CD4-positive, alpha-beta T cell (primary cell): ENCODE data around the gene CADPS. TPM values are rescaled to one million over a fixed set of nuclear protein-coding genes. Genes with fewer than 3 reads are reported as not detected.

Experiments
- ATAC-seq: fragments of 200-7000 bp; cut with Tn5 transposase; one replicate; pipeline ENCODE4 v1.10.0; 2022; ENCODE audit warnings: mild to moderate bottlenecking; ENCODE audit not compliant: poor library complexity
- CTCF ChIA-PET: fragments of 350-600 bp; sonication (Branson Sonifier 250); formaldehyde crosslinking; loops from one replicate; lab custom pipeline; 2021; ENCODE audit warnings: antibody characterized with exemption, inconsistent platforms; lab: Charles Lee
- POLR2A ChIA-PET: fragments of 350-600 bp; sonication (Branson Sonifier 250); formaldehyde crosslinking; loops from one replicate; lab custom pipeline; 2021; ENCODE audit warnings: antibody characterized with exemption, inconsistent platforms; lab: Charles Lee
- DNase-seq, 14 experiments: peaks; one replicate each; pipeline ENCODE4 v3.0.0-alpha.2; 2013 to 2020; ENCODE audit warnings: mixed read lengths in 2 of 14
- H3K27ac ChIP-seq, 2 donors: one replicate each; pipeline versions ENCODE4 v1.5.1 to v1.7.0; 2013; ENCODE audit warnings: low read length in 2 of 2, low read depth in 1 of 2, mild to moderate bottlenecking in 1 of 2
- H3K27me3 ChIP-seq, 2 experiments: 1 replicate in 1 of 2; 2 replicates in 1 of 2; pipeline versions ENCODE4 v1.6.1 to v1.7.0; 2013; ENCODE audit warnings: low read length in 2 of 2, control low read depth in 1 of 2, mild to moderate bottlenecking in 1 of 2, moderate library complexity in 1 of 2; ENCODE audit not compliant: insufficient read depth in 2 of 2, control insufficient read depth in 1 of 2
- H3K36me3 ChIP-seq: one replicate; pipeline ENCODE4 v1.6.1; 2013; ENCODE audit warnings: low read length, control low read depth; ENCODE audit not compliant: insufficient read depth
- H3K4me1 ChIP-seq: one replicate; pipeline ENCODE4 v1.6.1; 2013; ENCODE audit warnings: low read length, control low read depth; ENCODE audit not compliant: insufficient read depth
- H3K4me3 ChIP-seq: one replicate; pipeline ENCODE4 v1.5.1; 2013; ENCODE audit warnings: mild to moderate bottlenecking, low read length, moderate library complexity
- H3K9me3 ChIP-seq, 2 experiments: 1 replicate in 1 of 2; 2 replicates in 1 of 2; pipeline versions ENCODE4 v1.6.1 to v1.7.0; 2013; ENCODE audit warnings: low read length in 2 of 2, mild to moderate bottlenecking in 2 of 2, control low read depth in 1 of 2, moderate library complexity in 1 of 2; ENCODE audit not compliant: control insufficient read depth in 1 of 2, insufficient read depth in 1 of 2
- H3K27ac Mint-ChIP-seq: one replicate; pipeline ENCODE4 v1.8.0; 2020; ENCODE audit warnings: mixed read lengths
- H3K27me3 Mint-ChIP-seq: one replicate; pipeline ENCODE4 v1.8.0; 2021; ENCODE audit warnings: mixed read lengths
- H3K36me3 Mint-ChIP-seq: one replicate; pipeline ENCODE4 v1.8.0; 2021; ENCODE audit warnings: low read depth, mixed read lengths
- H3K4me1 Mint-ChIP-seq: one replicate; pipeline ENCODE4 v1.8.0; 2021; ENCODE audit warnings: low read depth, mixed read lengths
- H3K4me3 Mint-ChIP-seq: one replicate; pipeline ENCODE4 v1.8.0; 2020; ENCODE audit warnings: mild to moderate bottlenecking, mixed read lengths
- H3K9me3 Mint-ChIP-seq: one replicate; pipeline ENCODE4 v1.8.0; 2020; ENCODE audit warnings: mixed read lengths
- intact Hi-C, 2 experiments: fragments of 100-400 bp; cut with DNase I in 1 of 2; cut with micrococcal nuclease in 1 of 2; formaldehyde crosslinking; loops; one replicate each; pipeline versions ENCODE4 v1.15.1 to v1.9.0; 2023 to 2025; cut with DNase I, micrococcal nuclease
- total RNA-seq, 174 experiments: library from RNA in 2 of 174; stranded (reverse) in 2 of 174; gene quantifications; one replicate each; pipeline ENCODE4 v1.2.3 and lab custom pipeline; 2021 to 2026
- TF ChIP-seq, protein P1 (sequence below): fragments of 200-600 bp; IDR thresholded peaks from one replicate; pipeline ENCODE4 v1.8.0; 2022; ENCODE audit warnings: antibody characterized with exemption, mild to moderate bottlenecking

The CADPS gene
- total RNA-seq, 2 experiments from 2014 or later = not detected

DNA sequence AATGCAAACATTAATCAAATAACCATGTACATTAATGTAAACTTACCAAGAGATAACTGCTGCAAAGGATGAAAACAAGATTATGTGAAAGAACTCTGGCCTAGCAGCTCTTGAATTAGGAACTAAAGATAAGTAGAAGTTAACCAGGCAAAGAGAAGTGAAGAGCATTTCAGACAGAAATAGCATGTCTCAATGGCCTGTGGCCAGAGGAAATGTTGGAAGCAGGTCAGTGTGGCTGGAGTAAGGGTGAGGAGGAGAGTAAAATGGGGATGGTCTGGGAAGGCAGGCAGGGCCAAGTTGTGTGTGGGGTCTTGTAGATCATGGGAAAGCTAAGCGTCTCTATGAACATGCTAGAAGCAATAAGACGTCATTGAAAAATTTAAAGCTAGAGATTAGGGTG lies 192.4 kb downstream of the CADPS start:
- no peaks in the 10 kb centered on the region for H3K36me3 Mint-ChIP-seq
- Histone ChIP-seq H3K27me3 (no peaks in the 10 kb centered on the region), H3K36me3 (no peaks in the 10 kb centered on the region), H3K4me1 (no peaks in the 10 kb centered on the region), H3K9me3 (no peaks in the 10 kb centered on the region), H3K4me3 (no peak overlapping the region), H3K27ac (no peak overlapping the region)
- TF ChIP-seq, protein P1, sequence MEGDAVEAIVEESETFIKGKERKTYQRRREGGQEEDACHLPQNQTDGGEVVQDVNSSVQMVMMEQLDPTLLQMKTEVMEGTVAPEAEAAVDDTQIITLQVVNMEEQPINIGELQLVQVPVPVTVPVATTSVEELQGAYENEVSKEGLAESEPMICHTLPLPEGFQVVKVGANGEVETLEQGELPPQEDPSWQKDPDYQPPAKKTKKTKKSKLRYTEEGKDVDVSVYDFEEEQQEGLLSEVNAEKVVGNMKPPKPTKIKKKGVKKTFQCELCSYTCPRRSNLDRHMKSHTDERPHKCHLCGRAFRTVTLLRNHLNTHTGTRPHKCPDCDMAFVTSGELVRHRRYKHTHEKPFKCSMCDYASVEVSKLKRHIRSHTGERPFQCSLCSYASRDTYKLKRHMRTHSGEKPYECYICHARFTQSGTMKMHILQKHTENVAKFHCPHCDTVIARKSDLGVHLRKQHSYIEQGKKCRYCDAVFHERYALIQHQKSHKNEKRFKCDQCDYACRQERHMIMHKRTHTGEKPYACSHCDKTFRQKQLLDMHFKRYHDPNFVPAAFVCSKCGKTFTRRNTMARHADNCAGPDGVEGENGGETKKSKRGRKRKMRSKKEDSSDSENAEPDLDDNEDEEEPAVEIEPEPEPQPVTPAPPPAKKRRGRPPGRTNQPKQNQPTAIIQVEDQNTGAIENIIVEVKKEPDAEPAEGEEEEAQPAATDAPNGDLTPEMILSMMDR = no peak
- no peak overlapping the region for H3K27ac Mint-ChIP-seq
- no peak overlapping the region for H3K4me3 Mint-ChIP-seq
- H3K4me1 Mint-ChIP-seq = no peaks in the 10 kb centered on the region
- CTCF ChIA-PET = no interaction called here
- no peak for ATAC-seq
- POLR2A ChIA-PET = no interaction called here
- H3K27me3 Mint-ChIP-seq = no peaks in the 10 kb centered on the region
- no peak for DNase-seq
- intact Hi-C loops = no loop called here
- no peaks in the 10 kb centered on the region for H3K9me3 Mint-ChIP-seq

DNA sequence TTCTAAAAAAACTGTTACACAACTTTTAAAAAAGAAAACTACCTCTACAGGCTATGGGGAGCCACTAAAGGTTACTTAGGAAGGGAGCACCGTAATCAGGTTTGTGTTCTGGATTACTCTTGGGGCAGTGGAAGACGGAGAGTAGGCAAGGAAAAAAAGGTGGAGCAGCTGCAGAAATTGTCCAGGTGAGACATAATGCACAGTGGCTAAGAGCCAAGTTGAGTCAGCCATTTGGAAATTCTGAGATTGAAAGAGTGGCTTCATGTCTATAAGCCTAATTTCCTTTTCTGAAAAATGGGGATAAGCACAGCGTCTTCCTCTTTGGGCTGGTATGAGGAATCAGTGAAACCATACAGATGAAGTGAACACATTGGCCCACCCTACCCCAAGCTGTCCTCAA lies 195.2 kb downstream of the CADPS start:
- intact Hi-C loops = no loop called here
- TF ChIP-seq, protein P1 = no peak
- Mint-ChIP-seq H3K27me3 (no peaks in the 10 kb centered on the region), H3K4me1 (no peaks in the 10 kb centered on the region), H3K27ac (no peak overlapping the region), H3K36me3 (no peaks in the 10 kb centered on the region), H3K9me3 (no peaks in the 10 kb centered on the region), H3K4me3 (no peak overlapping the region)
- H3K27ac ChIP-seq = no peak overlapping the region
- H3K4me3 ChIP-seq = no peak overlapping the region
- POLR2A ChIA-PET = no interaction called here
- ATAC-seq (no peak), DNase-seq (no peak)
- CTCF ChIA-PET = no interaction called here
- no peaks in the 10 kb centered on the region for H3K9me3 ChIP-seq
- no peaks in the 10 kb centered on the region for H3K27me3 ChIP-seq
- H3K4me1 ChIP-seq = no peaks in the 10 kb centered on the region
- no peaks in the 10 kb centered on the region for H3K36me3 ChIP-seq

DNA sequence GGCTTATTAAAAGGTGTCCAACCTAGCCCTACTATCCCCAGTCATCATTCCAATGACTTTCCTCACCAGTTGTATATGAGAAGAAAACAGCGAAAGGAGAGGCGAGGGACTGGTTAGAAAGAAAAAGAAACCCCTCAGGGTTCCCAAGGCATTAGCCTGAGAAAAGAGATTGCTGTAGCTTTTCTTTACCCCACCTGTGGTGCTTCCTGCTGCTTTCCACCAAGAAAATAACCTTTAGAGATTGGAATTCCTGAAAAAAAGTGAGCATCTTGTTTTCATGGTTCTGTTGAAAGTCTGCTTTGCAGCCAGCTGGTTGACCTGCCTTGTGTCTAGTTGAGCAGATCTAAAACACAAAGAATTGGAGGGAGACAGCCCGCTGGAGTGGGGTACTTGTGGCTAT lies 196.4 kb downstream of the CADPS start:
- H3K4me3 ChIP-seq = no peak overlapping the region
- no peaks in the 10 kb centered on the region for H3K4me1 Mint-ChIP-seq
- no peak overlapping the region for H3K4me3 Mint-ChIP-seq
- DNase-seq (no peak), ATAC-seq (no peak)
- CTCF ChIA-PET = no interaction called here
- no peaks in the 10 kb centered on the region for H3K27me3 ChIP-seq
- no peaks in the 10 kb centered on the region for H3K36me3 Mint-ChIP-seq
- H3K9me3 ChIP-seq = no peaks in the 10 kb centered on the region
- H3K27ac Mint-ChIP-seq = no peak overlapping the region
- no peaks in the 10 kb centered on the region for H3K27me3 Mint-ChIP-seq
- H3K36me3 ChIP-seq = no peaks in the 10 kb centered on the region
- no peak overlapping the region for H3K27ac ChIP-seq
- intact Hi-C loops = no loop called here
- H3K4me1 ChIP-seq = no peaks in the 10 kb centered on the region
- TF ChIP-seq, protein P1 = no peak
- POLR2A ChIA-PET = no interaction called here
- no peaks in the 10 kb centered on the region for H3K9me3 Mint-ChIP-seq
